Measurements from ENCODE around the gene KCNMA1. TPM values are rescaled to one million over a fixed set of nuclear protein-coding genes. Genes with fewer than 3 reads are reported as not detected.

Gene KCNMA1
- total RNA-seq, 2 donors from 2014 or later, result 29.1 to 37.9 TPM

- H3K27me3 ChIP-seq (replicated peaks; ENCODE audit: insufficient read depth), result no peaks in the 10 kb centered on the region
- H3K4me3 ChIP-seq, result no peak overlapping the region
- DNase-seq (ENCODE audit: low spot score), result no peak
- WGBS, result 70% methylated on average over 3 of the region's 3 CpGs
- H3K36me3 ChIP-seq, result no peaks in the 10 kb centered on the region
- intact Hi-C loops (cut with DNase I), result no loop called here
- no peak for TF ChIP-seq POLR2AphosphoS5 (IDR thresholded peaks at IDR 0.05)
- TF ChIP-seq POLR2A (IDR thresholded peaks at IDR 0.05), result no peak
- no peak for TF ChIP-seq CTCF (IDR thresholded peaks at IDR 0.05)
- no peaks in the 10 kb centered on the region for H3K4me1 ChIP-seq (replicated peaks)
- no peak overlapping the region for H3K27ac ChIP-seq
- no peaks in the 10 kb centered on the region for H3K9me3 ChIP-seq
Measured at GRCh38 chr10:76997631-76998030, 640.0 kb downstream of the KCNMA1 start.

- DNase-seq (ENCODE audit: low spot score), result no peak
- H3K4me1 ChIP-seq (replicated peaks), result no peaks in the 10 kb centered on the region
- no peaks in the 10 kb centered on the region for H3K9me3 ChIP-seq
- no peaks in the 10 kb centered on the region for H3K36me3 ChIP-seq
- H3K4me3 ChIP-seq, result no peak overlapping the region
- intact Hi-C loops (cut with DNase I), result no loop called here
- H3K27ac ChIP-seq, result no peak overlapping the region
- no peaks in the 10 kb centered on the region for H3K27me3 ChIP-seq (replicated peaks; ENCODE audit: insufficient read depth)
- 96% methylated on average over 11 of the region's 11 CpGs for WGBS
- TF ChIP-seq POLR2A (IDR thresholded peaks at IDR 0.05), result no peak
- TF ChIP-seq CTCF (IDR thresholded peaks at IDR 0.05), result no peak
- TF ChIP-seq POLR2AphosphoS5 (IDR thresholded peaks at IDR 0.05), result no peak
Measured at GRCh38 chr10:76995023-76995422, 642.6 kb downstream of the KCNMA1 start.

GRCh38 chr10:76993213-76993612 is 644.4 kb downstream of the KCNMA1 start:
- TF ChIP-seq POLR2A (IDR thresholded peaks at IDR 0.05) (no peak), POLR2AphosphoS5 (IDR thresholded peaks at IDR 0.05) (no peak), CTCF (IDR thresholded peaks at IDR 0.05) (no peak)
- intact Hi-C loops (cut with DNase I), result no loop called here
- H3K27ac ChIP-seq, result no peak overlapping the region
- no peak for DNase-seq (ENCODE audit: low spot score)
- H3K9me3 ChIP-seq, result no peaks in the 10 kb centered on the region
- H3K4me1 ChIP-seq (replicated peaks), result no peaks in the 10 kb centered on the region
- H3K36me3 ChIP-seq, result no peaks in the 10 kb centered on the region
- no peaks in the 10 kb centered on the region for H3K27me3 ChIP-seq (replicated peaks; ENCODE audit: insufficient read depth)
- H3K4me3 ChIP-seq, result no peak overlapping the region
- WGBS, result 84% methylated on average over 2 of the region's 2 CpGs

GRCh38 chr10:76992467-76992866 is 645.1 kb downstream of the KCNMA1 start:
- WGBS, result 93% methylated on average over 3 of the region's 3 CpGs
- H3K27me3 ChIP-seq (replicated peaks; ENCODE audit: insufficient read depth), result no peaks in the 10 kb centered on the region
- H3K9me3 ChIP-seq, result no peaks in the 10 kb centered on the region
- TF ChIP-seq POLR2AphosphoS5 (IDR thresholded peaks at IDR 0.05) (no peak), POLR2A (IDR thresholded peaks at IDR 0.05) (no peak), CTCF (IDR thresholded peaks at IDR 0.05) (no peak)
- H3K36me3 ChIP-seq, result no peaks in the 10 kb centered on the region
- DNase-seq (ENCODE audit: low spot score), result no peak
- intact Hi-C loops (cut with DNase I), result no loop called here
- H3K4me3 ChIP-seq, result no peak overlapping the region
- H3K27ac ChIP-seq, result no peak overlapping the region
- H3K4me1 ChIP-seq (replicated peaks), result no peaks in the 10 kb centered on the region

- Histone ChIP-seq H3K27ac (no peak overlapping the region), H3K36me3 (no peaks in the 10 kb centered on the region), H3K4me1 (replicated peaks) (no peaks in the 10 kb centered on the region), H3K27me3 (replicated peaks; ENCODE audit: insufficient read depth) (no peaks in the 10 kb centered on the region), H3K4me3 (no peak overlapping the region), H3K9me3 (no peaks in the 10 kb centered on the region)
- WGBS, result 67% methylated on average over 2 of the region's 2 CpGs
- no peak for DNase-seq (ENCODE audit: low spot score)
- no peak for TF ChIP-seq POLR2A (IDR thresholded peaks at IDR 0.05)
- TF ChIP-seq POLR2AphosphoS5 (IDR thresholded peaks at IDR 0.05), result no peak
- intact Hi-C loops (cut with DNase I), result no loop called here
Measured at GRCh38 chr10:76991621-76992020, 646.0 kb downstream of the KCNMA1 start.
